GM12878 (cell line): Measurements from ENCODE around the gene PLA2G6. TPM values are rescaled to one million over a fixed set of nuclear protein-coding genes. Genes with fewer than 3 reads are reported as not detected.

Experiments used
- ATAC-seq: fragments of 200-7000 bp; cut with Tn5 transposase; 3 replicates; pipeline ENCODE4 v1.9.1; 2020; ENCODE audit warnings: mild to moderate bottlenecking, moderate library complexity
- BruUV-seq: library from RNA; stranded (reverse); fragments of 400-500 nt; replicated peaks from 2 replicates; lab custom pipeline; 2021; lab: Mats Ljungman, UMichigan
- CTCF ChIA-PET: fragments of 300-600 bp; sonication (Branson Sonifier 250); formaldehyde crosslinking; extraction: SDS; loops from one replicate; lab custom pipeline; 2021; ENCODE audit warnings: inconsistent platforms; lab: Yijun Ruan, JAX
- POLR2A ChIA-PET: fragments of 350-600 bp; formaldehyde crosslinking; extraction: SDS; loops from one replicate; lab custom pipeline; 2021; ENCODE audit warnings: inconsistent platforms; lab: Charles Lee
- RAD21 ChIA-PET: fragments of 300-600 bp; sonication (Branson Sonifier 250); formaldehyde crosslinking; loops from one replicate; lab custom pipeline; 2023; ENCODE audit warnings: antibody characterized with exemption; ENCODE audit not compliant: unreplicated experiment; lab: Charles Lee
- SMC1A ChIA-PET: fragments of 300-600 bp; sonication (Branson Sonifier 250); formaldehyde crosslinking; loops from one replicate; lab custom pipeline; 2023; ENCODE audit not compliant: unreplicated experiment, uncharacterized antibody; lab: Charles Lee
- DNase-seq: peaks from one replicate; pipeline ENCODE4 v3.0.0-alpha.2; 2011; ENCODE audit warnings: low read depth, low spot score
- FAIRE-seq: peaks from 3 replicates; lab custom pipeline; 2011; peaks lifted over from hg19 to GRCh38; lab: Jason Lieb, UNC
- H2AFZ ChIP-seq: 2 replicates; pipeline ENCODE4 v1.6.0; 2011; ENCODE audit warnings: low read depth, low read length, control low read depth; ENCODE audit not compliant: control insufficient read depth
- H3K27ac ChIP-seq: 2 replicates; pipeline ENCODE4 v1.5.1; 2011; ENCODE audit warnings: control low read depth; ENCODE audit not compliant: control insufficient read depth, insufficient read depth
- H3K27me3 ChIP-seq, 2 experiments: replicated peaks in 1 of 2; 2 replicates each; pipeline versions ENCODE4 v1.6.0 to v1.6.1; 2011; ENCODE audit warnings: low read length in 1 of 2; ENCODE audit not compliant: control insufficient read depth in 2 of 2, insufficient read depth in 2 of 2
- H3K36me3 ChIP-seq, 2 experiments: 2 replicates each; pipeline ENCODE4 v1.5.1; 2011; ENCODE audit warnings: low read length in 1 of 2; ENCODE audit not compliant: control insufficient read depth in 2 of 2, insufficient read depth in 2 of 2
- H3K4me1 ChIP-seq: 2 replicates; pipeline ENCODE4 v1.6.1; 2011; ENCODE audit warnings: mild to moderate bottlenecking, low read length, moderate library complexity, mixed read lengths; ENCODE audit not compliant: control insufficient read depth, insufficient read depth
- H3K4me2 ChIP-seq: 2 replicates; pipeline ENCODE4 v1.6.0; 2011; ENCODE audit warnings: control low read depth; ENCODE audit not compliant: control insufficient read depth, insufficient read depth
- H3K4me3 ChIP-seq: fragments of 200-600 bp; sonication (generic); 2 replicates; pipeline ENCODE4 v1.5.1; 2016
- H3K79me2 ChIP-seq: 2 replicates; pipeline ENCODE4 v1.6.0; 2011; ENCODE audit warnings: low read length; ENCODE audit not compliant: control insufficient read depth, insufficient read depth
- H3K9ac ChIP-seq: 2 replicates; pipeline ENCODE4 v1.8.0; 2011; ENCODE audit warnings: low read length, control low read depth, mixed read lengths; ENCODE audit not compliant: control insufficient read depth, insufficient read depth
- H3K9me3 ChIP-seq: replicated peaks from 3 replicates; pipeline ENCODE4 v1.5.1; 2011; ENCODE audit warnings: mild to moderate bottlenecking, low read length; ENCODE audit not compliant: control insufficient read depth, insufficient read depth
- H4K20me1 ChIP-seq: 2 replicates; pipeline ENCODE4 v1.6.0; 2011; ENCODE audit not compliant: control insufficient read depth, insufficient read depth
- BHLHE40 ChIP-seq, 2 experiments: fragments of 450-650 bp in 1 of 2; IDR thresholded peaks; 2 replicates each; pipeline ENCODE4 v1.6.1; 2011 to 2017; ENCODE audit warnings: low read depth in 2 of 2, borderline replicate concordance in 1 of 2, improper control_type of control experiment in 1 of 2, low read length in 1 of 2, mild to moderate bottlenecking in 1 of 2
- FOS ChIP-seq: IDR thresholded peaks from 3 replicates; pipeline ENCODE4 v1.6.1; 2011; ENCODE audit warnings: borderline replicate concordance; ENCODE audit not compliant: insufficient read length; ENCODE audit errors: extremely low read depth
- KAT2A ChIP-seq: conservative IDR thresholded peaks from 2 replicates; pipeline ENCODE4 v1.6.1; 2011; ENCODE audit warnings: low read depth, low read length; ENCODE audit not compliant: control insufficient read depth
- NFIC ChIP-seq: IDR thresholded peaks from 2 replicates; pipeline ENCODE4 v1.6.1; 2012; ENCODE audit warnings: low read depth, mild to moderate bottlenecking, inconsistent platforms, low read length, moderate library complexity
- NR2F1 ChIP-seq: fragments of 450-650 bp; conservative IDR thresholded peaks from 2 replicates; pipeline ENCODE4 v1.6.1; 2017; ENCODE audit warnings: mild to moderate bottlenecking
- PAX5 ChIP-seq: IDR thresholded peaks from 2 replicates; pipeline ENCODE4 v1.6.1; 2011; ENCODE audit warnings: low read depth, low read length, borderline replicate concordance
- PKNOX1 ChIP-seq: fragments of 450-650 bp; IDR thresholded peaks from 2 replicates; pipeline ENCODE4 v1.6.1; 2016; ENCODE audit warnings: mild to moderate bottlenecking
- RUNX3 ChIP-seq: IDR thresholded peaks from 2 replicates; pipeline ENCODE4 v1.6.1; 2012; ENCODE audit warnings: low read length, inconsistent platforms
- SIX5 ChIP-seq: IDR thresholded peaks from 2 replicates; pipeline ENCODE4 v1.6.1; 2011; ENCODE audit warnings: mild to moderate bottlenecking, low read depth, low read length, moderate library complexity; ENCODE audit not compliant: severe bottlenecking
- SPI1 ChIP-seq: IDR thresholded peaks from 2 replicates; pipeline ENCODE4 v1.6.1; 2011; ENCODE audit warnings: low read depth, mild to moderate bottlenecking, low read length, moderate library complexity, borderline replicate concordance; ENCODE audit not compliant: insufficient read depth
- TCF7 ChIP-seq: IDR thresholded peaks from 2 replicates; pipeline ENCODE4 v1.6.1; 2014; ENCODE audit warnings: antibody characterized with exemption, borderline replicate concordance
- YY1 ChIP-seq: IDR thresholded peaks from 2 replicates; pipeline ENCODE4 v1.6.1; 2011; ENCODE audit warnings: low read depth, mild to moderate bottlenecking, low read length
- ZBTB33 ChIP-seq: fragments of 450-650 bp; IDR thresholded peaks from 2 replicates; pipeline ENCODE4 v1.6.1; 2017; ENCODE audit warnings: mild to moderate bottlenecking
- ZNF24 ChIP-seq: fragments of 450-650 bp; IDR thresholded peaks from 2 replicates; pipeline ENCODE4 v1.6.1; 2017; ENCODE audit warnings: antibody characterized with exemption, mild to moderate bottlenecking
- WGBS: methylation state at CpG from one replicate; pipeline ENCODE4 v1.1.6; 2016; ENCODE audit warnings: low lambda C conversion rate; ENCODE audit not compliant: insufficient replicate concordance, insufficient coverage; ENCODE audit errors: missing lambda C conversion rate; 5-methylcytosine and 5-hydroxymethylcytosine counted together
- in situ Hi-C: fragments of 300-500 bp; cut with MboI; formaldehyde crosslinking; loops from 9 replicates; pipeline ENCODE4 v1.14.3; 2018; ENCODE audit warnings: mixed read lengths
- intact Hi-C: fragments of 100-400 bp; cut with micrococcal nuclease; formaldehyde crosslinking; loops from one replicate; pipeline ENCODE4 v1.14.2; 2022; ENCODE audit not compliant: unreplicated experiment
- polyA plus RNA-seq, 11 experiments: library from polyadenylated mRNA; depleted of rRNA in 4 of 11; unstranded in 6 of 11; stranded (reverse) in 5 of 11; fragments of >200 nt; fragmentation: Nextera tagmentation in 4 of 11; fragmentation: Illumina TruSeq in 1 of 11; extraction: Ambion mirVana in 4 of 11; extraction: Trizol in 1 of 11; gene quantifications; 1 replicate in 1 of 11; 2 replicates in 10 of 11; pipeline versions ENCODE4 v1.2.1 to v1.2.3, GENCODE V29; 2011 to 2016; ENCODE audit warnings: inconsistent platforms in 2 of 11, missing spikeins in 2 of 11, low read depth in 1 of 11
- total RNA-seq, 4 experiments: library from RNA; depleted of rRNA in 3 of 4; stranded (reverse); fragments of >200 nt in 3 of 4; fragmentation: Illumina TruSeq in 1 of 4; extraction: Trizol in 1 of 4; gene quantifications; 2 replicates each; pipeline versions ENCODE4 v1.2.1 to v1.2.3, GENCODE V29; 2013 to 2021
- TF ChIP-seq, protein P1 (sequence below): IDR thresholded peaks from 2 replicates; pipeline ENCODE4 v1.6.1; 2012; ENCODE audit warnings: low read depth, low read length, improper control_type of control experiment

The PLA2G6 gene
- total and polyA plus RNA-seq, 10 of the 15 experiments (the other 5 are each of a cell fraction or from before 2014, with no cell fraction given) = 0.15 to 42.2 (median 15.8) TPM

GRCh38 chr22:38230916-38231315 lies 49.3 kb upstream of the PLA2G6 start:
- in situ Hi-C loops = no loop called here
- Histone ChIP-seq H3K4me1 (no peaks in the 10 kb centered on the region), H3K9ac (no peak overlapping the region)
- TF ChIP-seq ZNF24 = no peak
- TF ChIP-seq TCF7 = no peak
- TF ChIP-seq, protein P1, sequence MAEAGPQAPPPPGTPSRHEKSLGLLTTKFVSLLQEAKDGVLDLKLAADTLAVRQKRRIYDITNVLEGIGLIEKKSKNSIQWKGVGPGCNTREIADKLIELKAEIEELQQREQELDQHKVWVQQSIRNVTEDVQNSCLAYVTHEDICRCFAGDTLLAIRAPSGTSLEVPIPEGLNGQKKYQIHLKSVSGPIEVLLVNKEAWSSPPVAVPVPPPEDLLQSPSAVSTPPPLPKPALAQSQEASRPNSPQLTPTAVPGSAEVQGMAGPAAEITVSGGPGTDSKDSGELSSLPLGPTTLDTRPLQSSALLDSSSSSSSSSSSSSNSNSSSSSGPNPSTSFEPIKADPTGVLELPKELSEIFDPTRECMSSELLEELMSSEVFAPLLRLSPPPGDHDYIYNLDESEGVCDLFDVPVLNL = no peak
- no peak for TF ChIP-seq FOS
- TF ChIP-seq BHLHE40 (IDR thresholded peaks at IDR 0.05; ENCODE audit: borderline replicate concordance in 1 of 2, low read depth in 2 of 2, low read length in 1 of 2) = no peak
- no peak for TF ChIP-seq RUNX3
- no peak for TF ChIP-seq ZBTB33
- no peak for TF ChIP-seq NFIC
- no peak for TF ChIP-seq PKNOX1
- no peak for TF ChIP-seq NR2F1
- TF ChIP-seq YY1 = no peak
- TF ChIP-seq PAX5 = no peak
- no peak for TF ChIP-seq KAT2A
- no peak for TF ChIP-seq SPI1
- TF ChIP-seq SIX5 = no peak
- TF ChIP-seq, all 136 proteins: peak for 0
- FAIRE-seq (no peak), DNase-seq (no peak), ATAC-seq (no peak)
- Histone ChIP-seq H3K27me3 (no peaks in the 10 kb centered on the region), H3K9me3 (no peaks in the 10 kb centered on the region), H3K36me3 (peaks cover 3 to 5% of the 10 kb centered on the region in 2 experiments; a peak in 3 of 4 replicates), H3K27ac (no peak overlapping the region), H3K4me2 (no peak overlapping the region), H3K79me2 (no peaks in the 10 kb centered on the region), H2AFZ (no peak overlapping the region), H4K20me1 (no peaks in the 10 kb centered on the region), H3K4me3 (no peak overlapping the region)
- RAD21 ChIA-PET = interaction anchor here (1.0 to 2.2 kb wide), 3 partner anchors 12 to 178 kb away, joined by 3 to 14 read pairs (median 6); no protein-coding TSS in a partner anchor
- no TSS peak for BruUV-seq
- intact Hi-C loops = no loop called here
- POLR2A ChIA-PET = no interaction called here
- 78% methylated on average over 9 of the region's 9 CpGs for WGBS
- SMC1A ChIA-PET = interaction anchor here (0.7 to 1.6 kb wide), 2 partner anchors 127 to 131 kb away, joined by 3 to 6 read pairs; no protein-coding TSS in a partner anchor
- CTCF ChIA-PET = interaction anchor here (1.1 to 4.3 kb wide), 6 partner anchors 16 to 178 kb away, joined by 3 to 22 read pairs (median 6); no protein-coding TSS in a partner anchor
